22Rv1 (cell line): ENCODE results near the gene SERGEF.

Experiments
- CTCF ChIP-seq: fragments of 450-650 bp; IDR thresholded peaks from 2 replicates; pipeline ENCODE4 v1.5.1; 2017; ENCODE audit warnings: mild to moderate bottlenecking
- ZFX ChIP-seq: fragments of 450-650 bp; IDR thresholded peaks from 2 replicates; pipeline ENCODE4 v1.6.1; 2017; ENCODE audit warnings: antibody characterized with exemption, borderline replicate concordance

DNA sequence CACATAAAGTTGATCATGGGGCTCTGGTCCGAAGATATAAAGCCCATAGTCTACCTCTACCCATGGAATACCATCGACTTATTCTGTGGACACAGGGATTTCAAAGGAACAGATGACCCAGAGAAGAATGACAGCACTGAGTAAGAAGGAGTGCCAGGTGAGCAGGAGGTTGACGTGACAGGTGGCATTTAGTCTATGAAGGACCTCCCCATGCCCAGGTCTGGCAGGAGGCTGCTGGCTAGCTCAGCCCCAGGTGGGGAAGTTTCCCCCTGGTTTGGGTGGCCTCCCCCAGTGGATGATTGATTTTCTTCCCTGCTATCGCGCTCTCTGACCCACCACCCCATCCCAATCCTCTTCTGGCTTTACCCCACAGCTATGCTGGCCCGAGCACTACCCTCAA is 239.2 kb downstream of the SERGEF start:
- TF ChIP-seq CTCF: no peak
- TF ChIP-seq ZFX: no peak
